Germinal center (tissue), 1 donor: ENCODE measurements around the gene ABHD8.

Experiments
- DNase-seq: peaks from one replicate; pipeline ENCODE4 v3.0.0; 2012; ENCODE audit warnings: mixed read lengths, low spot score

Gene ABHD8

DNA sequence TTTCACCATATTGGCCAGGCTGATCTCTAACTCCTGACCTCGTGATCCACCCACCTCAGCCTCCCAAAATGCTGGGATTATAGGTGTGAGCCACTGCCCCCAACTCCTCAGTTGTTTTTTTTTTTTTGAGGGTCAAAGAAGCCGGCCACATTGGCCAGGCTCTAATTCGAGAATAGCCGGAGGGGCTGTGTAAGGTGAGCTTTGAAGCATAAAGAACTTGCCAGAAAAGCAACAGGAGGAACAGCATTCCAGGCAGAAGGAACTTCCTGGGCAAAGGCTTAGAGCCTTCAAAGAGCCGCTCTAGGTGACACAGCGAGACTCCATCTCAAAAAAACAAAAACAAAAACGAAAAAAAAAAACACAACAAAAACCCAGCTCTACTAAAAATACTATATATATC is 37.2 kb downstream of the ABHD8 start:
- DNase-seq, result no peak

DNA sequence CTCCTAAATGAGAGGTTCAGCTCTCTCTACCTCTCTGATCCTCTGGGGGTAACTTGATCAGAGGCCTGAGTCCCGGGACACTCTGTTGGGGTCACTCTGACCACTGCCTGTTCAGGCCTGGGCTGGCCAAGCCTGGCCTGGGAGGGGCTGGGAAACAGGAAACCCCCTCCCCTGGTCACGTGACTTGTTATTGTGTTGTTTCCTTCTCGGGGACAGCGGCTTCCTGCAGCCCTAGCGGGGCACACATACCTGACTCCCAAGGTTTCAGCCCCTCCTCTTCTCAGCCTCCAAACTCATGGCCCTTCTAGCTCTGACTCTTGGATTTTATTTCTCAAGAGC is 38.6 kb downstream of the ABHD8 start, which contains the start of gene USHBP1:
Gene USHBP1, minus strand, starts transcription at position 105 of the 339 bp plus-strand sequence. CDS start 446 bp downstream, outside the sequence.
- no peak for DNase-seq

DNA sequence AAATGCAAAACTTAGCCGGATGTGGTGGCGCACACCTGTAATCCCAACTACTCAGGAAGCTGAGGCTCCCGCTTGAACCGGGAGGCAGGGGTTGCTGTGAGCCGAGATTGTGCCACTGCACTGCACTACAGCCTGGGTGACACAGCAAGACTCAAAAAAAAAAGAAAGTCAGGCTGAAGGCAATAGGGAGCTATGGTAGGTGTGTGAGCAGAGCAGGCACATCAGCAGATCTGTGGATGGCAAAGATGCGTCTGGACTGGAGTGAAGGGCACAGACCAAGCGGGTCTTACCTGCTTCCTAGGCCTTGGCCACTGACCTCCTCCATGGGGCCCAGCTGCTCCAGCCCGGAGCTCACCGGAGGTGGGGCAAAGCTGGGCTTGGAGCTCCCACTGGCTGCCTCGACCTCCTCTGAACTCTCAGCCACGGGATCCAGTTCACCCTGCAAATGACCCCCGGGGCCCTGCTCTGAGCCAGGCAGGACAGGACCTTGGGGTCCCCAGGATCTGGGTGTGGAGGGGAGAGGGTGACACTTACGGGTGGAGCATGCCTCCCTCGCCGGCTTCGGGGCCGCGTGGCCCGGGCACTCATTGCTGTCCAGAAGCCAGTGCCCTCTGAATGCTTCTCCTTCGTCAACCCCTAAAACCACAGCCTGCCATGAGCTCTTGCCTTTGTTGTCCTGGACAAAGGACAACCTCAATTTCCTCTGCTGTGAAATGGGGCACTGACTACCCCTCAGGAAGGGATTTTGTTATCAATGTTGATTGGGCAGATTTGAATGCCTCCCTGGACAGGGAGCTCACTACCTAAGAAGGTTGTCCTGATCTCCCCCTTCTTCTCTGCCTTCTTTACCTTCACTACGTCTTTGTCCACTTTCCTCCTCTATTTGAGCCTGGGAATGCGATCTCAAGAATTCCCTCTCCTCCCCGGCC is 39.2 kb downstream of the ABHD8 start:
- DNase-seq, result no peak

DNA sequence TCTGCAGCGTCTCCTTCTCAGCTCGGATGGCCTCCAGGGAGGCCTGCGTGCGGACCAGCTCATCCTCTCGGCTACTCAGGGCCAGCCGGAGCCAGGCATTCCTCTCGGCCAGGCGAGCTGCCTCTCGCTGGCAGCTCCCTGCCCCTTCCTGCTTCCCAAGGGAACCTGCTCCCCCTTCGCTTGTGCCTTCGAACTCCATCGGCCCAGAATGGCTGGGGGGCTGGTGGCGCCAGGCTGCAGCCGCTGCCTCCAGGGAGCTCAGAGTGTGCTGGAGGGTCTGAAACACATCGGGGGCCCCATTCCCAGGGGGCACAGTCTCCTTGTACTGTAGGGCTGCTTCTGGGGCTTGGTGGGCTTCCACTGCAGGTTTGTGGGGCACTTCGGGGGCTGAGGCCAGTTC is 40.7 kb downstream of the ABHD8 start:
- DNase-seq, result no peak

DNA sequence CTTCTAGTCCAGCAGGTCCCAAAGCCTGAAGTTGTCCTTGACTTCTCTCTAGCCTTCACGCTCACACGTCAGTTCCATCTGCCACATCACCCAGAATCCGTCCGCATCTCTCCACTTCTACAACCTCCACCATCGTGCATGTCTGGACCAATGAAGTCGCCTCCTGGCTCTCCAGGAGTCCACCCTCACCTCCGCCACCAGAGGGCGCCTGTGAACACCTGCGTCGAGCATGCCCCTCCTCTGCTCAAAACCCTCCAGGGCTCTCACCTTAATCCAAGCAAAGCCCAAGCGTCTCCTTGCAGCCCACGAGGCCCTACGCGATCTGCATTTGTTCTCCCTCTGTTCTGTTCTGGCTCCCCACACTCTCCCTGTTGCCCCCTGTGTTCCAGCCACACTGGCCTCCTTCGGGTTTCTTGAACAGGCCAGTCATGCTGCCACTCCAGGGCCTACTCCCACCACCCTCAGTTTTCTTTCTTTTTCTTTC is 42.3 kb downstream of the ABHD8 start:
- DNase-seq, result peak; percentile 92

DNA sequence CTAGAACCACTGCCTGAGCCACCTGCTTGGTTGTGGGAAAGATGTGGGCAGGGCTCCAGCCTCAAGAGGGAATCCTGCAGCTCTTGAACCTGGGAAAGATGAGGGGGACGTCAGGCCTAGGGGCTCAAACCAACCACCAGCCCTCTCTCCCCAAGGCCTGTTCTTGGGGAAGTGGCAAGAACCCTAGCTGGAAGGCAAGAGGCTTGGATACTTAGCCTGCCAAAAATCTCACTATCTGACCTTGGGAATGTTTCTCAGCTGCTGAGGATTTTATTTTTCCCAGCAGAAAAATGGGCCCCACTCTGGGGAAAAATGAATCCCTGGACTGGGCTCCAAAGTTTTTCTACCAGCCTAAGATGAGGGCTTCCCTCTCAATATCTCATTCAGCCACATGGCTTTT is 43.3 kb downstream of the ABHD8 start:
- no peak for DNase-seq

DNA sequence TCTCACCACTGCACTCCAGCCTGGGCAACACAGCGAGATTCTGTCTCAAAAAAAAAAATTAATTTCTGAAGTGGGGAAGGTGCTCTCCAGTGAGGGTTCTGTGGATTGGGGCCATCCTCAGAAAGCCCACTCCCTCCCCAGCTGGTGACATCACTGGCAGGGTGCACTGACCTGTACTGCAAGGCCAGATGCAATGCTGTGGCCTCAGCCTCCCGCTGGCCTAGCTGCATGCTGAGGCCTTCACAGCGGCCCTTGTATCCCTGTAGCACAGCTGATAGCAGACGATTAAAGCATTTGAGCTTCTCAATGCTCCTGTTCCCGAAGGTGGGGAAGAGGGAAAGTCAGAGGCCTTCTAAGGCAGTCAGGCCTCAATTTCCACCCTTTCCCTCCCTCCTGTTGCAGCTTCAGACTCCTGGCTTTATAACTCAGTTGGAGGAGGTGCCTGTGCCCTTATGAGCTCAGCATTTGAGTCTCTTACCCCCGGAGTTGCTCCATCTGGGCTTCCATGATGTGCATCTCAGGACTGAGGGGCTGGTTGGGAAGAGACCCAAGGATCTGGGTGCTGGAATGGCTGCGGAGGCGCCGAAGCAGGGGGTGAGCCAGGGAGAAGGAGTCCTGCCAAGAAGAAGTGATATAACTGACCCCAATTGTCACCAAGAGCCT is 44.0 kb downstream of the ABHD8 start:
- DNase-seq, result no peak

DNA sequence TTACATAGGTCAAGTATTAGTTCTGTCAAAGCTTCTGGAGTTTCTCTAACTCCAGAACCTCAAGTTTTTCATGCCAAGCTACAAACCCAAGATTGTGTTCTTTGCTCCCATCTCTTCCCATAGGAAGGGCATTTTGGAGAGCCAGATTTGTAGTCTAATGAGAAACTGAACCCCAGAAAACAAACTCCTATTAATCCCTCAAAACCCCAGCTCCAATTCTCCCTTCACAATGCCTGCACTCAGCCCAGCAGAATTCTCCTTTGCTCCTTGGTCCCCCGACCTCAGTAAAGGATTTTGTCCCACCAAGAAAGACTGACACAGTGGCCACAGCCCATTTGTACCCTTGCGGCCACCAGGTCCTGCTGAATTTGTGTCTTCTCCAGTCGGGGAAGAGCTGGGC is 47.1 kb downstream of the ABHD8 start:
- DNase-seq, result no peak

DNA sequence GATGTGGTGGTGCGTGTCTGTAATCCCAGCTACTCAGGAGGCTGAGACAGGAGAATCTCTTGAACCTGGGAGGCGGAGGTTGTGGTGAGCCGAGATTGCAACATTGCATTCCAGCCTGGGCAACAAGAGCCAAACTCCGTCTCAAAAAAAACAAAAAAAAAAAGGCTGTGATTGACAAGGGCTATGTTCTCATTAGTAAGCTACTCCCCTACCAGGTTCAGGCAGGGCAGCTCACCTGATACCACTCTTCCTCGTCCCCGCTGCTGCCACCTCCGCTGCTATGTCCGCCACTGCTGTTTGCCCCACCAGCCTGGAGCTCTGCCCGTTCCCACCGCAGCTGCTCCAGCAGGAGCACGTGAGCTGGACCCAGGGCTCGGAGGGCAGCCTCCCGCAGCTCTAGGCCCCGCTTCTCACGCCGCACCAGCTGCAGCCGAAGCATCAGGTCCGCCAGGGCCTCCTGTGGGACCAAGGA is 48.0 kb downstream of the ABHD8 start:
- DNase-seq, result no peak

DNA sequence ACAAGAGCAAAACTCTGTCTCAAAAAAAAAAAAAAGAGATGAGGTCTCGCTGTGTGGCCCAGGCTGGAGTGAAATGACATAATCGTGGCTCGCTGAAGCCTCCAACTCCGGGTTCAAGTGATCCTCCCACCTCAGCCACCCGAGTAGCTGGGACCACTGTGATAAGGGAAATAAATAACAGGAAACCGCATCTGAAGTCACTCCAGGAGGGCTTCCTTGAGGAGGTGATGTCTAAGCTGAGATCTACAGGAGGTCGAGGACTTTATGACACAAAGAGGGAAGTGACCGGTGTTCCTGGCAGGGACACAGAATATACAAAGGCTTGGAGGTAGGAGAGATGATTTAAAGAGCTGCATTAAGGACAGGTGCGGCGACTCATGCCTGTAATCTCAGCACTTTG is 48.6 kb downstream of the ABHD8 start:
- DNase-seq, result no peak

DNA sequence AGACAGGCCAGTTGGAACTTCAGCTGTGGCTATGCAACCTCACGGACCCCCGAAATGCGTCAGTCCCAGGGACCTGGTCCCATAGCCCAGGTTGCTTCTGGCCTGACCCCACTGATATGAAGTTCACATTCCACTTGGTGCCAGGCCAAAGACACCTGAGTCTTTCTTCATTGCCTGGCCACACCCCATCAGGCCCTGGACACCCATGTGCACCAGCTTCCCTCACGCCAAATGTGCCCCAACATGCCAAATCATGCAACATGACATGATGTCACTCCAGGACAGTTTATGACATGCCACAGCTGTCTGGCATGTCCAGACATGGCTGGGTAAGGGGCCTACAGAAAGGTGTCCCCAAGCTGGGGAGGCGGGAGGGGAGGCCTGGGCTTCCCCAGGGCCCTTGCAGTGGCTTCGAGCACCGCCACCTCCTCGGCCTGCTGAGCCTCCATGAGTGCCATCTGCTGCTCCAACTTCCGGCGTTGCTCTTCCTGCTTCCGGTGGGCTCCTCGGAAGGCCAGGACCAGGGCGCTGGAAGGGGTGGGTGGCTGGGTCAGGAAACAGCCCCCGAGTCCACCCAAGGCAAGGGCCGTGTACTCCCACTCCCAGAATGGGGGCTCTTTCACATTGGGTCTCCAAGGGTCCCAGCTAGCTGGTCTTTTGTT is 53.2 kb downstream of the ABHD8 start:
- no peak for DNase-seq

DNA sequence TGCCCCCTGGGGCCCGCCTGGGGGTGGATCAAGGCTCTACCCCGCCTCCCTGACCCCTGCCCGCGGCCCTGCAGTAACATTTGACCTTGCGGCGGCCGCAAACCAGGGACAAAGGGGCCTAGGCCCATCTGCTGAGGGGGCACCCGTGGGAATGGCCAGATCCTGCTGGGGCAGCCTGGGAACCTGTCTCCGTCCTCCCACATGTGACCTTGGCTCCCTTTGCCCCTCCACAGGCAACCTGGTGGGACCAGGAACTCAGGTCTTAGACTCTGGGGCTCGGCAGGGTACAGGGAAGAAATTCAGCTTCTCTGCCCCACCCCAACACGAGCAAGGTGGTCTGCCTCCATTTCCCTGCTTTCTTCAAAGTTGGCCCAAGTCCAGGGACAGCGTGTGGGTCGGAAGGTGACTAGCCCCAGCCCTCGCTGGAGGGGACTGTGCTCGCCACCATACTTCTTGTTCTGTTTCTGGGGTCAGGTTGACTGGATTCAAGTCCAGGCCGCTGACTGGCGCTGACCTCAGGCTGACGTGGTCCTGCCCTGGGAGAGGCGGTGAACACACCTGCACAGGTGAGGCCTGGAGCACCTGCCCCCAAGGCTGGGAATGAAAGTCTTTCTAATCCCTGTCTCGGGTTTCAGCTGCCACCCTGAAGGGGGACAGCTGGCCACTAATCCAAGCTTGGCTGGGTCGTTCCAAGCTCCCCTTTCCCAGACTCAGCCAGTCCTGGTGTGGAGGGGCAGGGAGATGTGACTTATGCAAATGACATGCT is 55.0 kb downstream of the ABHD8 start:
- no peak for DNase-seq

DNA sequence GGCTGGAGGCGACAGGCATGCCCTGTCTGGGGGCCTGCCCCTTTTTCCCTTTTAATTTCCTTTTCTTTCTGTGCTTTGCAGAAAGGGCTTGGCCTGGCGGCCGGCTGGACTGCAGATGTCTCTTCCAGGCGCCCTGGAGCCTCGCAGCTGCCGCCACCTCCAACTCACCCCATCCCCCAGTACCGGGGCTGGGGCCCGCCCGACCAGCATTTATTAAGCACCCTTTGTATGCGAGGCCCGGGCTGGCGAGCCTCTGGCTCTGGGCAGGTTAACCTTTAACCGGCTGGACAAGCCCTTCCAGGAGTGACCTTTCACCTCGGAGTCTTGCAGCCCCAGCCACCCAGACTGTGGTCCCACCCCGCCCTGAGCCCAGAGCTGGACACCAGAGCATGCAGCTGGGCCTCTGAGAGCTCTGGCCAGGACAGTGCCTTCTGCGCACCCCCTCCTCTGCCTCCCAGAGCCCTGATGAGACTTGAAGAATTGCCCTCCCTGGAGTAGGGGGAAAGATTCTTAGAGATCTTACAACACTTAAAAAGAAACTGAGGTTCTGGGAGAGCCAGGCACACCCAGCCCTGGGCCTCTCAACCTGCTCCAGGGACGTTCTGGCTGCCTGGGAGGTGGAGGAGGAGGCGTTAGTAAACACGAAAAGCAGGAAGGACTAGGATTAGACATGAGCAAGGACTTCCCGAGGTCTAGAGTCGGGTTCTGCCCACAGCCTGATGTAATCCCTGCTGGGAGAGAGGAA is 56.4 kb downstream of the ABHD8 start:
- no peak for DNase-seq

DNA sequence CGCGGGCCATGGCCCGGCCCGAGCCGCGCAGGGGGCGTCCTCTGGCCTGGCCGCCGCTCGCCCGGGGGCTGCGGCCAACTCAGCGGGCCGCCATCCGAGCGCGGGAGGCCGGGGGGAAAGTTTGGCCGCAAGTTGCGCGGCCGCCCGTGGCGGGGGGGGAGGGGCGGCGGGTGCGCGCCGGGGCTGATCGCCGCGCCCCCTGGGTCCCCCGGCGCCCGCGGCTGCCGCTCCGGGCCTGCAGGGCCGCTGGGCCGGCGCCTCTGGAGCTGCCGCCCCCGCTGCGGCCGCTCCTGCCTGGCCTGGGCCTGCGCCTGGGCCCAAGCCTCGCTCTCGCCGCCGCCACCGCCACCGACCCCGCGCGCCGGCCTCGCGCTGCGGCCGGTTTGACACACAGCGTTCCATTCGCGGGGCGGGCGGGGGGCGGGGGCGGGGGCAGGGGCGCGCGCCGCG is 57.7 kb downstream of the ABHD8 start, which contains the start of gene NR2F6:
Gene NR2F6, minus strand, starts transcription at position 385 of the 450 bp plus-strand sequence. CDS start 699 bp downstream, outside the sequence.
- DNase-seq, result peak; percentile 65

DNA sequence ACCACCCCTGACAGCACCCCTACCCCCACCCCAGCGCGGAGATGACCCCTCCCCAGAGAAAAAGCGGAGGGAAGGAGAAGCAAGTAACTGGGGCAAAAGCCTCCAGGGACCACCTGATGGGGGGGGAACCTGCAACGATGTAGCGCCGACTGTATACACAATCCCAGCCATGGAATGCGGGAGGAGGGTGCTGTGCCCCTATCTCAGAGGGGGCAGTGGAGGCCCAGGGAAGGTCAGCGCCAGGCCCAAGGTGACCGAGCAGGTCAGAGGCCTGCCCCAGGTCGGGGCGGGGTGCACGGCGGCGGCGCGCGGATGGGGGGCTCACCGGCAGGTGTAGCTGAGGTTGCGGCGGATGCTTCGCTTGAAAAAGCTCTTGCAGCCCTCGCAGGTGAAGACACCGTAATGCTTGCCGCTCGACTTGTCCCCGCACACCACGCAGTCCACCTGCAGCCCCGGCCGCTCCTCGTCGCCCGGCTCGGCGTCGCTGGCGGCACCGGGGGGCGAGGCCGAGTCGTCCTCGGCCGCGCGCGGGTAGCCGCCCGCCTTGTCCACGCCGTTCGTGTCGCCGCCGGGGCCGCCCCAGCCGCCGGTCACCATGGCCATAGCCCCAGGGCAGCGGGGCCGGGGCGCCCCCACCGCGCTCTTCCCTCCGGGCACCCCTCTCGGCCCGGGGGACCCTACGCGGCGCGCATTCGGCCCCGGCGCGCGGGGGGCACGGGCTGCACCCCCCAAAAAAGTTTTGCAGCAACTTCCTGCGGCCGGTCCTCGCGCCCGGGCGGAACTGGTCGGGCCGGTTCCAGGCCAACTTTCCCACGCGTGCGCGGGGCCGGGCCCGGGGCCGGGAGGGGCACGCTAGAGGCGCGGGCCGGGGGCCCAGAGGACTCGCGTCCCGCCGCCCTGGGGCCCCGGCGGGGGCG is 58.3 kb downstream of the ABHD8 start:
- DNase-seq, result peak; percentile 36

DNA sequence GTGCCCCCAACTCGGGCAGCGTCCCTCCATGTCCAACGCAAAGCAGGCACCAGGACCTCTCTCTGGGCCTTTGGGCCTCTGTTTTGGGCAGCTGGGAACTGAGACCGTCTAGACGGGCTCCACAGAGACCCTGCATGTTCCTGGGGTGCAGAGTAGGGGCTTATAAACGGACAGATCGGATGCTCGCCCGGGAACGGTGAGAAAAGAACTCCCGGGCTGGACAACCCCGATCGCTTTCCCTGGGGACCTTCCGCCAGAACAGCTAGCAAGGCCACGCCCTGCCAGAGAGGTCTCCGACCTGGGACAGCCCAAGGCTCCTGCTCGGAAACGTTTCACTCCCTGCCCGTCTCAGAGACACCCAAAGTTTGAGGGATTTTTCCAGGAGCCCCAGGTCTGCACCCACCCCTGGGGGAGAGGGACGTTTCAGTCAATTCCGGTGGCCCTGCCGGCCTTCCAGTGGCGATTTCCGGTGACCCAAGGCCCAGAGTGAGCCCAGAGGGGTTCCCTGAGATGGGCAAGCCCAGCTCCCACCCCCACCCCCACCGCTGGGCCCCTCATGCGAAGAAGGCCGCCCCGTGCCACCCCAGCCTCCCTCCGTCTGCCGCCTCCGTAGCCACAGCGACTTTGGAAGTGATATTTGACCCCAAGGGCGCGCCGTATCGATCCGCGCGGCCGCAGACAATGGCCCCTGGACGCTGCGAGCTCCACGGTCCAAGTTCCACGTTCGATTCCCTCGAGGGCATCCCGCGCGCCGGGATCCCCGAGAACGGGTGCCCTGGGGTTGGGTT is 59.2 kb downstream of the ABHD8 start:
- no peak for DNase-seq

DNA sequence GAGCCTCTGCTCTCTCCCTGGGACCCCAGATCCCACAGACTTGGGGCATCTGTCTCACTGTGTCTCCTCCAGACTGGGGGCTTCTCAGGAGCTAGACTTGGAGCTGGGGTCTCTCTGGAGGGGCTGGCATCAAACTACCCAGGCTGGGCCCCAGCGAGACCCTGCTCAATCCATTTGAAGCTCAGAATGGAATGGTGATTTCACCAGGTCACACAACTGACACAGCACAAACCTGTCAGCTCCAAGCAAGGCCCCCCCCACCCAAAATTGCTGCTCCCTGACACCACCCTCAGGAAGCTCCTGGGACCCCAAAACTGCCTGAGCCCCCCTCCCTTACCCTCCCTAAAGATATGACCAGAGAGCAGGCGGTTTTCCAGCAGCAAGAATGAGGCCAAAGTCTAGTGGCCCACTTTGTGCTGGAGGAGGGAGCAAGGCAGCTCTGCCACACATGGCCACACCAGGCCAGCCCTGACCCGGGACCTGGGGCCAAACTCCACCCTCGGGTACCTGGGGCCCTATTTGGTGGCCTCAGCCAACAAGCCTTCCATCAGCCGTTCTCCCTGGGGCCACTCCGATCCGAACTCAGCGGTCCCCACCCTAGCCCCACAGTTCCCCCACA is 59.9 kb downstream of the ABHD8 start:
- no peak for DNase-seq

DNA sequence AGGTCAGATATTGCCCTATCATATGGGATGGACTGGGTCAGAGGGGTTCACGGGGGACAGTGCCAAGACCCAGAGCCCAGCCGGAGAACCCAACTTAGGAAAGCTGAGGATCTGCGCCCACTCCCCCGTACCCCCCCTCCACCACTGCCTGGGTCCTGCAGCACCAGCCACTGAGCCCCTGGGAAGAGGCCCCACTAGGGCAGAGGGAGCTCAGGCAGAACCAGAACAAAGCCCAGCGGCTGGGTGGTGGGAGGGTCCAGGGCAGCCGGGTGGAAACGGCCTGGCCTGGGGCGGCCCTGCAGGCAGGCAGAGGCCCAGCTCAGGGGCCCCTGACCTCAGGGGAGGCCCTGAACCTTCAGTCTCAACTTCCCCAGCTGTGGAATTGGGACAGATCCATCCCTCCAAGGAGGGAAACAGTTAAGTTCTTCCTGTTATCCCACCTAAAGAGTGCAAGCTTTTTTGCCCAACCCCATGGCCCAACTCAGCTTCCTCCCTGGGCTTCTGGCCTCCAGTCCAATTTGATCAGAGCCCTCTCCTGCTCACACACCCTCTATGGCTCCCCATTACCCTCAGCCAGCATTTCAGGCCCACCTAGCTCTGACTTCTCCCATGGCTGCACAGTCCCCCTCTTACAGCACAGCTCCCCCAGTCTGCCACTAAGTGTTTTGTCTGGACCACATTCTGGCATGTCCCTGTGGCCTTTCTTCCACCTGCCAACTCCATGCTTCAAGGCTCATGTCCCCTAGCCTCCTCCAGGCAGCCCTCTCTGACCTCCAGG is 60.6 kb downstream of the ABHD8 start:
- no peak for DNase-seq
